ENCODE data around the gene ECSCR. TPM values are rescaled to one million over a fixed set of nuclear protein-coding genes. Genes with fewer than 3 reads are reported as not detected.

ECSCR gene
- total and polyA plus RNA-seq, 2 of the 8 experiments (the other 6 are each of a cell fraction or from before 2014, with no cell fraction given), result 2.7 to 7.2 TPM

GRCh38 chr5:139473565-139473964 is 11.0 kb upstream of the ECSCR start:
- peak overlapping the region; percentile 89; the same call in 1 of the 2 replicates for H2BK12ac ChIP-seq (ENCODE audit: low read depth, low read length)
- POLR2A ChIA-PET (ENCODE audit: partially characterized antibody), result interaction anchor here (0.7 to 2.1 kb wide), 9 partner anchors 12 to 90 kb away, joined by 3 to 10 read pairs (median 4); partner anchors contain the start of genes DNAJC18 and UBE2D2
- H3K27me3 ChIP-seq (replicated peaks in 1 of 4; ENCODE audit: control insufficient read depth in 3 of 4, extremely low read depth in 1 of 4, insufficient read depth in 3 of 4, low read length in 3 of 4), result 0 out of 7 replicates have a peak, but pooled peaks cover 0 to 2% (median 0%) of the 10 kb centered on the region in 4 experiments
- H3K4me1 ChIP-seq (replicated peaks in 1 of 4; ENCODE audit: control insufficient read depth in 3 of 4, insufficient read depth in 4 of 4, low read length in 3 of 4), result peaks cover 6 to 33% (median 14%) of the 10 kb centered on the region in 4 experiments
- no peaks in the 10 kb centered on the region for H3K23me2 ChIP-seq (ENCODE audit: low read depth, low read length)
- H2BK20ac ChIP-seq (ENCODE audit: low read length), result peak overlapping the region; percentile 96
- no peak overlapping the region for H2BK15ac ChIP-seq (ENCODE audit: low read length)
- H4K91ac ChIP-seq (replicated peaks; ENCODE audit: insufficient read length, low read length), result peak overlapping the region; percentile 40
- H3K18ac ChIP-seq (ENCODE audit: extremely low read depth, low read length), result peak overlapping the region; percentile 81; the same call in 1 of the 2 replicates
- peak overlapping the region; percentile 73 for H2BK120ac ChIP-seq (replicated peaks; ENCODE audit: low read depth, low read length)
- H2BK5ac ChIP-seq (ENCODE audit: low read depth, low read length), result peak overlapping the region; percentile 90
- H4K8ac ChIP-seq (ENCODE audit: extremely low read depth, insufficient read depth, low read length), result peak overlapping the region; percentile 45
- no peak overlapping the region for H3K23ac ChIP-seq (ENCODE audit: insufficient read length)
- H3K27ac ChIP-seq (ENCODE audit: low read depth, low read length), result peak overlapping the region; percentile 29; the same call in 1 of the 2 replicates
- H3K4me3 ChIP-seq (ENCODE audit: extremely low read depth in 1 of 4, insufficient read depth in 2 of 4, low read depth in 3 of 4, low read length in 4 of 4), result peak overlapping the region in 1 of 4 experiments; percentile 21; a peak in 1 of 8 replicates
- H3K36me3 ChIP-seq (ENCODE audit: control insufficient read depth in 2 of 4, insufficient read depth in 4 of 4, low read length in 3 of 4), result no peaks in the 10 kb centered on the region
- no peaks in the 10 kb centered on the region for H4K20me1 ChIP-seq (replicated peaks in 1 of 2; ENCODE audit: control insufficient read depth in 1 of 2, insufficient read depth in 2 of 2, low read length in 2 of 2)
- H2AFZ ChIP-seq (ENCODE audit: low read length), result 0 out of 2 replicates have a peak overlapping the region, but pooled peaks have one; percentile 25
- no peak overlapping the region for H3K56ac ChIP-seq (replicated peaks; ENCODE audit: insufficient read length, low read depth, low read length)
- no peaks in the 10 kb centered on the region for H3K79me1 ChIP-seq (ENCODE audit: low read depth, low read length)
- no peak overlapping the region for H3K14ac ChIP-seq (ENCODE audit: insufficient read length)
- DNase-seq (ENCODE audit: low read depth in 1 of 2, low spot score in 2 of 2), result no peak
- peak overlapping the region; percentile 58 for H3K4ac ChIP-seq (replicated peaks; ENCODE audit: insufficient read length, low read depth, low read length)
- H3K9ac ChIP-seq (replicated peaks in 1 of 4; ENCODE audit: extremely low read depth in 1 of 4, low read depth in 3 of 4, low read length in 3 of 4), result no peak overlapping the region
- 0 out of 2 replicates have a peak overlapping the region, but pooled peaks have one; percentile 28 for H2AK5ac ChIP-seq (ENCODE audit: low read depth, low read length)
- H3K4me2 ChIP-seq (ENCODE audit: insufficient read depth in 1 of 2, low read depth in 2 of 2, low read length in 2 of 2), result peak overlapping the region; percentile 24 to 25; a peak in 3 of 4 replicates
- 88% methylated on average over 2 of the region's 2 CpGs; no CpG with 5 or more reads in 1 of the 2 experiments for WGBS, 2 experiments (ENCODE audit: extremely low coverage in 1 of 2, insufficient coverage in 1 of 2, insufficient read length in 1 of 2, insufficient replicate concordance in 2 of 2, low coverage in 1 of 2, low lambda C conversion rate in 2 of 2, missing lambda C conversion rate in 1 of 2)
- no peak for FAIRE-seq
- H3K79me2 ChIP-seq (ENCODE audit: control insufficient read depth in 1 of 2, insufficient read depth in 2 of 2, low read length in 2 of 2), result no peaks in the 10 kb centered on the region
- peak overlapping the region; percentile 44 for H4K5ac ChIP-seq (ENCODE audit: insufficient read length, low read depth, low read length)
- CTCF ChIA-PET (ENCODE audit: partially characterized antibody), result interaction anchor here (0.7 to 2.3 kb wide), 7 partner anchors 8 to 292 kb away, joined by 3 to 9 read pairs (median 3); partner anchors contain the start of gene STING1
- H3K9me3 ChIP-seq (ENCODE audit: insufficient read depth in 2 of 2, low read depth in 1 of 2, low read length in 1 of 2), result no peaks in the 10 kb centered on the region
- TF ChIP-seq YY1 (IDR thresholded peaks at IDR 0.05; ENCODE audit: low read depth, low read length) (no peak), TAF7 (optimal IDR thresholded peaks at IDR 0.05; ENCODE audit: borderline replicate concordance, low read depth, low read length) (no peak), GTF2F1 (IDR thresholded peaks at IDR 0.05; ENCODE audit: borderline replicate concordance, low read depth, low read length) (no peak), NANOG (IDR thresholded peaks at IDR 0.05; ENCODE audit: insufficient read depth, low read depth, low read length, poor library complexity, severe bottlenecking) (no peak), CHD2 (IDR thresholded peaks at IDR 0.05; ENCODE audit: low read length) (no peak), POLR2AphosphoS5 (IDR thresholded peaks at IDR 0.05; ENCODE audit: low read depth, low read length) (no peak), SP1 (IDR thresholded peaks at IDR 0.05; ENCODE audit: low read depth, low read length) (no peak), SIX5 (IDR thresholded peaks at IDR 0.05; ENCODE audit: low read depth, low read length) (no peak), ZNF274 (IDR thresholded peaks at IDR 0.05; ENCODE audit: borderline replicate concordance, extremely low read depth, low read length) (no peak), RAD21 (IDR thresholded peaks at IDR 0.05 in 1 of 2, conservative IDR thresholded peaks at IDR 0.05 in 1 of 2; ENCODE audit: low read depth in 2 of 2, low read length in 2 of 2) (no peak), SAP30 (IDR thresholded peaks at IDR 0.05; ENCODE audit: insufficient read depth, insufficient replicate concordance, low read length) (no peak), MAFK (IDR thresholded peaks at IDR 0.05; ENCODE audit: low read depth, low read length) (no peak), BCL11A (IDR thresholded peaks at IDR 0.05; ENCODE audit: low read depth in 2 of 2, low read length in 2 of 2) (no peak)
